ENCODE data around the gene CRABP2.

- TF ChIP-seq CTCF (IDR thresholded peaks at IDR 0.05) (no peak), EP300 (IDR thresholded peaks at IDR 0.05) (no peak), POLR2A (IDR thresholded peaks at IDR 0.05) (no peak), POLR2AphosphoS5 (IDR thresholded peaks at IDR 0.05) (no peak)
These were observed 21.1 kb downstream of the CRABP2 start for GRCh38 chr1:156684227-156684782.

Measured in upper lobe of left lung (tissue), 4 donors.